Mesenchymal stem cell (in vitro differentiated cells and primary cell): ENCODE data around the gene DGKG.
A peak's percentile ranks its signal among the peaks of the same experiment; 100 is the strongest.

Source experiments
- DNase-seq: peaks from one replicate; pipeline ENCODE4 v3.0.0-alpha.2; 2013
- H2AFZ ChIP-seq: one replicate; pipeline ENCODE4 v1.6.1; 2013; ENCODE audit warnings: low read depth, mild to moderate bottlenecking, control low read depth, inconsistent platforms, low read length, moderate library complexity
- H2AK5ac ChIP-seq: 2 replicates; pipeline ENCODE4 v1.6.1; 2013; ENCODE audit warnings: low read length, moderate library complexity, mild to moderate bottlenecking, inconsistent platforms; ENCODE audit not compliant: severe bottlenecking
- H2BK120ac ChIP-seq: one replicate; pipeline ENCODE4 v1.6.1; 2013; ENCODE audit warnings: low read depth, mild to moderate bottlenecking, inconsistent platforms, low read length, moderate library complexity
- H2BK12ac ChIP-seq, 2 experiments: one replicate each; pipeline ENCODE4 v1.6.1; 2013; ENCODE audit warnings: inconsistent platforms in 2 of 2, low read length in 2 of 2, mild to moderate bottlenecking in 2 of 2, moderate library complexity in 2 of 2, control low read depth in 1 of 2
- H2BK15ac ChIP-seq: one replicate; pipeline ENCODE4 v1.6.1; 2013; ENCODE audit warnings: mild to moderate bottlenecking, low read depth, inconsistent platforms; ENCODE audit not compliant: poor library complexity, severe bottlenecking
- H2BK5ac ChIP-seq: 2 replicates; pipeline ENCODE4 v1.6.1; 2013; ENCODE audit warnings: low read depth, mild to moderate bottlenecking, low read length, control low read depth, inconsistent platforms; ENCODE audit not compliant: poor library complexity, severe bottlenecking
- H3K14ac ChIP-seq, 2 experiments: one replicate each; pipeline ENCODE4 v1.6.1; 2013; ENCODE audit warnings: inconsistent platforms in 2 of 2, low read length in 2 of 2, control low read depth in 1 of 2, mild to moderate bottlenecking in 1 of 2, moderate library complexity in 1 of 2
- H3K18ac ChIP-seq, 2 experiments: one replicate each; pipeline ENCODE4 v1.6.1; 2013; ENCODE audit warnings: inconsistent platforms in 2 of 2, low read length in 2 of 2, control low read depth in 1 of 2, low read depth in 1 of 2, mild to moderate bottlenecking in 1 of 2
- H3K23ac ChIP-seq, 2 experiments: one replicate each; pipeline ENCODE4 v1.6.1; 2013; ENCODE audit warnings: inconsistent platforms in 2 of 2, low read length in 2 of 2, mild to moderate bottlenecking in 2 of 2, moderate library complexity in 2 of 2, control low read depth in 1 of 2
- H3K27ac ChIP-seq: 2 replicates; pipeline ENCODE4 v1.5.1; 2013; ENCODE audit warnings: mild to moderate bottlenecking, moderate library complexity, low read length, control low read depth, inconsistent platforms; ENCODE audit not compliant: poor library complexity, severe bottlenecking
- H3K27me3 ChIP-seq, 2 experiments: 2 replicates each; pipeline versions ENCODE4 v1.6.1 to v1.7.0; 2013; ENCODE audit warnings: low read length in 2 of 2, mild to moderate bottlenecking in 2 of 2, moderate library complexity in 2 of 2, control low read depth in 1 of 2, inconsistent platforms in 1 of 2; ENCODE audit not compliant: control insufficient read depth in 1 of 2, insufficient read depth in 1 of 2
- H3K36me3 ChIP-seq, 2 experiments: 2 replicates each; pipeline versions ENCODE4 v1.6.1 to v1.7.0; 2013; ENCODE audit warnings: low read length in 2 of 2, control low read depth in 1 of 2, inconsistent platforms in 1 of 2, low read depth in 1 of 2, mild to moderate bottlenecking in 1 of 2; ENCODE audit not compliant: insufficient read depth in 2 of 2, control insufficient read depth in 1 of 2
- H3K4ac ChIP-seq, 2 experiments: one replicate each; pipeline ENCODE4 v1.6.1; 2013; ENCODE audit warnings: inconsistent platforms in 2 of 2, low read length in 2 of 2, mild to moderate bottlenecking in 2 of 2, moderate library complexity in 2 of 2, control low read depth in 1 of 2, low read depth in 1 of 2
- H3K4me1 ChIP-seq: 2 replicates; pipeline ENCODE4 v1.6.1; 2013; ENCODE audit warnings: low read depth, low read length, control low read depth; ENCODE audit not compliant: control insufficient read depth, insufficient read depth
- H3K4me2 ChIP-seq: 2 replicates; pipeline ENCODE4 v1.6.1; 2013; ENCODE audit warnings: low read length, mild to moderate bottlenecking, inconsistent platforms; ENCODE audit not compliant: poor library complexity, severe bottlenecking
- H3K4me3 ChIP-seq, 2 experiments: 2 replicates each; pipeline versions ENCODE4 v1.5.1 to v1.7.0; 2013; ENCODE audit warnings: low read length in 2 of 2, mild to moderate bottlenecking in 2 of 2, control low read depth in 1 of 2, low read depth in 1 of 2; ENCODE audit not compliant: insufficient read depth in 1 of 2
- H3K79me1 ChIP-seq: replicated peaks from 2 replicates; pipeline ENCODE4 v1.6.1; 2013; ENCODE audit warnings: mild to moderate bottlenecking, control low read depth, low read length, inconsistent platforms; ENCODE audit not compliant: poor library complexity, severe bottlenecking
- H3K9ac ChIP-seq: 2 replicates; pipeline ENCODE4 v1.7.0; 2013; ENCODE audit warnings: mild to moderate bottlenecking, low read length, moderate library complexity
- H3K9me3 ChIP-seq: 2 replicates; pipeline ENCODE4 v1.7.0; 2013; ENCODE audit warnings: mild to moderate bottlenecking, low read length; ENCODE audit not compliant: control insufficient read depth
- H4K8ac ChIP-seq: one replicate; pipeline ENCODE4 v1.6.1; 2013; ENCODE audit warnings: inconsistent platforms, mild to moderate bottlenecking, low read length, moderate library complexity
- H4K91ac ChIP-seq: one replicate; pipeline ENCODE4 v1.6.1; 2013; ENCODE audit warnings: mild to moderate bottlenecking, low read length, inconsistent platforms
- WGBS: methylation state at CpG from one replicate; pipeline ENCODE4 v1.1.7; 2013; ENCODE audit warnings: mixed read lengths; 5-methylcytosine and 5-hydroxymethylcytosine counted together

DGKG gene

GRCh38 chr3:186138272-186138981, 223.6 kb downstream of the DGKG start:
- H3K4ac ChIP-seq: no peak overlapping the region
- no peak overlapping the region for H4K91ac ChIP-seq
- H2AK5ac ChIP-seq: no peak overlapping the region
- peaks cover 5 to 44% of the 10 kb centered on the region in 2 experiments for H3K27me3 ChIP-seq
- no peak overlapping the region for H3K14ac ChIP-seq
- H2BK120ac ChIP-seq: no peak overlapping the region
- H3K9ac ChIP-seq: no peak overlapping the region
- no peak overlapping the region for H2BK12ac ChIP-seq
- H4K8ac ChIP-seq: no peak overlapping the region
- H3K4me3 ChIP-seq: peak overlapping the region in 1 of 2 experiments; percentile 7
- H3K36me3 ChIP-seq: no peaks in the 10 kb centered on the region
- H2BK15ac ChIP-seq: no peak overlapping the region
- H3K27ac ChIP-seq: no peak overlapping the region
- H3K79me1 ChIP-seq: no peaks in the 10 kb centered on the region
- peak overlapping the region in 1 of 2 experiments; percentile 11 for H3K23ac ChIP-seq
- H3K4me1 ChIP-seq: peaks cover 3% of the 10 kb centered on the region
- no peak overlapping the region for H2BK5ac ChIP-seq
- 91% methylated on average over 12 of the region's 12 CpGs for WGBS
- no peak overlapping the region for H2AFZ ChIP-seq
- DNase-seq: no peak
- no peak overlapping the region for H3K18ac ChIP-seq
- H3K9me3 ChIP-seq: no peaks in the 10 kb centered on the region
- H3K4me2 ChIP-seq: no peak overlapping the region

GRCh38 chr3:186137051-186137685, 224.9 kb downstream of the DGKG start:
- Histone ChIP-seq H3K4me1 (peaks cover 3% of the 10 kb centered on the region), H3K4ac (no peak overlapping the region), H2BK15ac (no peak overlapping the region), H4K91ac (no peak overlapping the region), H2BK120ac (no peak overlapping the region), H3K4me2 (no peak overlapping the region), H3K36me3 (no peaks in the 10 kb centered on the region), H3K14ac (no peak overlapping the region), H3K79me1 (no peaks in the 10 kb centered on the region), H2AK5ac (no peak overlapping the region), H3K18ac (no peak overlapping the region), H3K23ac (no peak overlapping the region), H3K4me3 (no peak overlapping the region), H3K9me3 (no peaks in the 10 kb centered on the region), H2BK5ac (no peak overlapping the region), H2AFZ (no peak overlapping the region), H2BK12ac (no peak overlapping the region), H3K9ac (no peak overlapping the region), H4K8ac (no peak overlapping the region), H3K27ac (no peak overlapping the region), H3K27me3 (peaks cover 10 to 41% of the 10 kb centered on the region in 2 experiments)
- 94% methylated on average over 11 of the region's 15 CpGs for WGBS
- DNase-seq: no peak

- Histone ChIP-seq H3K27ac (no peak overlapping the region), H3K79me1 (no peaks in the 10 kb centered on the region), H2BK15ac (no peak overlapping the region), H2BK120ac (no peak overlapping the region), H4K8ac (no peak overlapping the region), H3K4me3 (no peak overlapping the region), H3K9ac (no peak overlapping the region), H3K36me3 (no peaks in the 10 kb centered on the region), H4K91ac (no peak overlapping the region), H3K18ac (no peak overlapping the region), H2BK12ac (no peak overlapping the region), H3K4ac (no peak overlapping the region), H3K4me1 (peaks cover 3% of the 10 kb centered on the region), H3K23ac (no peak overlapping the region), H2AFZ (no peak overlapping the region), H3K14ac (no peak overlapping the region), H2BK5ac (no peak overlapping the region), H3K4me2 (no peak overlapping the region), H3K27me3 (peaks cover 17 to 46% of the 10 kb centered on the region in 2 experiments), H3K9me3 (no peaks in the 10 kb centered on the region), H2AK5ac (no peak overlapping the region)
- whole genome bisulfite sequencing: 78% methylated on average over 5 of the region's 5 CpGs
- DNase-seq: no peak
Observed at GRCh38 chr3:186133980-186134379, 228.1 kb downstream of the DGKG start.

- H3K9me3 ChIP-seq: no peaks in the 10 kb centered on the region
- no peak overlapping the region for H2BK120ac ChIP-seq
- no peak overlapping the region for H3K4ac ChIP-seq
- H3K4me1 ChIP-seq: peaks cover 3% of the 10 kb centered on the region
- H4K91ac ChIP-seq: no peak overlapping the region
- H3K23ac ChIP-seq: no peak overlapping the region
- no peak overlapping the region for H2BK5ac ChIP-seq
- H3K79me1 ChIP-seq: no peaks in the 10 kb centered on the region
- H2AFZ ChIP-seq: no peak overlapping the region
- no peak for DNase-seq
- H3K27ac ChIP-seq: no peak overlapping the region
- peaks cover 17 to 41% of the 10 kb centered on the region in 2 experiments for H3K27me3 ChIP-seq
- no peak overlapping the region for H4K8ac ChIP-seq
- no peak overlapping the region for H3K9ac ChIP-seq
- H2AK5ac ChIP-seq: no peak overlapping the region
- no peak overlapping the region for H3K4me2 ChIP-seq
- no peak overlapping the region for H3K18ac ChIP-seq
- no peak overlapping the region for H2BK12ac ChIP-seq
- WGBS: 81% methylated on average over 2 of the region's 2 CpGs
- no peak overlapping the region for H2BK15ac ChIP-seq
- no peak overlapping the region for H3K4me3 ChIP-seq
- no peaks in the 10 kb centered on the region for H3K36me3 ChIP-seq
- no peak overlapping the region for H3K14ac ChIP-seq
Observed at GRCh38 chr3:186132487-186132886, 229.5 kb downstream of the DGKG start.
